IMR-90 (cell line): ENCODE measurements around the gene SAMD4B. TPM values are rescaled to one million over a fixed set of nuclear protein-coding genes. Genes with fewer than 3 reads are reported as not detected.

Experiments used
- ATAC-seq: fragments of 200-7000 bp; cut with Tn5 transposase; 2 replicates; pipeline ENCODE4 v1.9.1; 2020; ENCODE audit warnings: low read depth, mild to moderate bottlenecking, moderate library complexity
- BruUV-seq: library from RNA; stranded (reverse); fragments of 400-500 nt; replicated peaks from 2 replicates; lab custom pipeline; 2021; lab: Mats Ljungman, UMichigan
- CTCF ChIA-PET: fragments of 300-600 bp; formaldehyde crosslinking; extraction: SDS; loops from one replicate; lab custom pipeline; 2021; ENCODE audit warnings: antibody characterized with exemption; lab: Yijun Ruan, JAX
- POLR2A ChIA-PET: fragments of 300-600 bp; sonication (Branson Sonifier 250); formaldehyde crosslinking; loops from one replicate; lab custom pipeline; 2022; ENCODE audit warnings: antibody characterized with exemption; ENCODE audit not compliant: unreplicated experiment; lab: Charles Lee
- DNase-seq: peaks from one replicate; pipeline ENCODE4 v3.0.0; 2013
- H2AFZ ChIP-seq: replicated peaks from 2 replicates; pipeline ENCODE3; 2013; ENCODE audit warnings: low read length, mild to moderate bottlenecking; ENCODE audit not compliant: poor library complexity
- H2AK5ac ChIP-seq: 2 replicates; pipeline ENCODE4 v1.6.1; 2013; ENCODE audit warnings: low read depth, low read length, inconsistent platforms
- H2AK9ac ChIP-seq: replicated peaks from 2 replicates; pipeline ENCODE3; 2013; ENCODE audit warnings: mild to moderate bottlenecking, low read depth, low read length, moderate library complexity; ENCODE audit not compliant: poor library complexity
- H2BK120ac ChIP-seq: 2 replicates; pipeline ENCODE4 v1.6.1; 2013; ENCODE audit warnings: low read depth, low read length, inconsistent platforms
- H2BK15ac ChIP-seq: 3 replicates; pipeline ENCODE4 v1.6.1; 2013; ENCODE audit warnings: low read depth, low read length, inconsistent platforms
- H2BK20ac ChIP-seq: 2 replicates; pipeline ENCODE4 v1.6.1; 2013; ENCODE audit warnings: low read depth, mild to moderate bottlenecking, inconsistent platforms, low read length, moderate library complexity
- H2BK5ac ChIP-seq: 2 replicates; pipeline ENCODE4 v1.6.1; 2013; ENCODE audit warnings: mild to moderate bottlenecking, low read depth, low read length, inconsistent platforms; ENCODE audit not compliant: poor library complexity, severe bottlenecking
- H3K14ac ChIP-seq: replicated peaks from 2 replicates; pipeline ENCODE4 v1.6.1; 2013; ENCODE audit warnings: low read depth, low read length, inconsistent platforms
- H3K18ac ChIP-seq: 2 replicates; pipeline ENCODE4 v1.6.1; 2013; ENCODE audit warnings: low read depth, low read length, control low read depth
- H3K23ac ChIP-seq: 2 replicates; pipeline ENCODE4 v1.6.1; 2013; ENCODE audit warnings: low read depth, low read length, inconsistent platforms
- H3K27ac ChIP-seq: 2 replicates; pipeline ENCODE4 v1.5.1; 2013; ENCODE audit warnings: mild to moderate bottlenecking, control low read depth, low read length; ENCODE audit not compliant: insufficient read depth
- H3K27me3 ChIP-seq: 2 replicates; pipeline ENCODE4 v1.6.1; 2013; ENCODE audit warnings: low read length; ENCODE audit not compliant: control insufficient read depth, insufficient read depth
- H3K36me3 ChIP-seq: 2 replicates; pipeline ENCODE4 v1.6.1; 2013; ENCODE audit warnings: low read length, mixed read lengths; ENCODE audit not compliant: control insufficient read depth, insufficient read depth
- H3K4ac ChIP-seq: 2 replicates; pipeline ENCODE4 v1.6.1; 2013; ENCODE audit warnings: low read depth, low read length, inconsistent platforms
- H3K4me1 ChIP-seq: 2 replicates; pipeline ENCODE4 v1.6.1; 2013; ENCODE audit warnings: low read length, mixed read lengths; ENCODE audit not compliant: control insufficient read depth, insufficient read depth
- H3K4me2 ChIP-seq: 2 replicates; pipeline ENCODE4 v1.6.1; 2013; ENCODE audit warnings: low read depth, mild to moderate bottlenecking, control low read depth, low read length, moderate library complexity
- H3K4me3 ChIP-seq: 2 replicates; pipeline ENCODE4 v1.5.1; 2013; ENCODE audit warnings: low read depth, mild to moderate bottlenecking, control low read depth, low read length, moderate library complexity; ENCODE audit not compliant: insufficient read depth
- H3K56ac ChIP-seq: 2 replicates; pipeline ENCODE4 v1.6.1; 2013; ENCODE audit warnings: low read length, inconsistent platforms; ENCODE audit not compliant: insufficient read depth; ENCODE audit errors: extremely low read depth
- H3K79me1 ChIP-seq, 2 experiments: 2 replicates each; pipeline ENCODE4 v1.6.1; 2013; ENCODE audit warnings: low read length in 2 of 2, inconsistent platforms in 1 of 2, low read depth in 1 of 2
- H3K9ac ChIP-seq: 2 replicates; pipeline ENCODE4 v1.6.1; 2013; ENCODE audit warnings: low read depth, low read length, control low read depth
- H3K9me1 ChIP-seq: 2 replicates; pipeline ENCODE4 v1.6.1; 2013; ENCODE audit warnings: low read length, inconsistent platforms; ENCODE audit not compliant: insufficient read depth
- H3K9me3 ChIP-seq: 2 replicates; pipeline ENCODE4 v1.6.1; 2013; ENCODE audit warnings: low read length; ENCODE audit not compliant: control insufficient read depth, insufficient read depth
- H4K20me1 ChIP-seq: 2 replicates; pipeline ENCODE4 v1.6.1; 2013; ENCODE audit warnings: low read length, inconsistent platforms; ENCODE audit not compliant: insufficient read depth
- H4K5ac ChIP-seq: 2 replicates; pipeline ENCODE4 v1.6.1; 2013; ENCODE audit warnings: mild to moderate bottlenecking, low read depth, low read length, control low read depth
- H4K8ac ChIP-seq, 2 experiments: 2 replicates each; pipeline ENCODE4 v1.6.1; 2013; ENCODE audit warnings: low read depth in 2 of 2, low read length in 2 of 2, control low read depth in 1 of 2, inconsistent platforms in 1 of 2
- H4K91ac ChIP-seq: 2 replicates; pipeline ENCODE4 v1.6.1; 2013; ENCODE audit warnings: low read depth, low read length, inconsistent platforms; ENCODE audit not compliant: insufficient read depth
- BHLHE40 ChIP-seq: fragments of 150-350 bp; IDR thresholded peaks from 2 replicates; pipeline ENCODE4 v1.6.1; 2016; ENCODE audit warnings: mild to moderate bottlenecking, low read depth, low read length
- CEBPB ChIP-seq: IDR thresholded peaks from 2 replicates; pipeline ENCODE4 v1.6.1; 2012; ENCODE audit warnings: low read depth, low read length, improper control_type of control experiment
- CHD1 ChIP-seq: IDR thresholded peaks from 2 replicates; pipeline ENCODE4 v1.6.1; 2012; ENCODE audit warnings: low read depth, low read length, improper control_type of control experiment
- CTCF ChIP-seq: conservative IDR thresholded peaks from 2 replicates; pipeline ENCODE4 v1.5.1; 2012; ENCODE audit warnings: mild to moderate bottlenecking, low read depth, low read length, improper control_type of control experiment
- ELK1 ChIP-seq: fragments of 150-350 bp; IDR thresholded peaks from 2 replicates; pipeline ENCODE4 v1.6.1; 2016; ENCODE audit warnings: low read depth, mild to moderate bottlenecking, low read length, moderate library complexity, borderline replicate concordance
- FOS ChIP-seq: fragments of 150-350 bp; IDR thresholded peaks from 2 replicates; pipeline ENCODE4 v1.6.1; 2016; ENCODE audit warnings: low read depth, low read length
- MAFK ChIP-seq: IDR thresholded peaks from 2 replicates; pipeline ENCODE4 v1.6.1; 2012; ENCODE audit warnings: low read depth, low read length, improper control_type of control experiment
- MAZ ChIP-seq: IDR thresholded peaks from 2 replicates; pipeline ENCODE4 v1.6.1; 2012; ENCODE audit warnings: low read depth, mild to moderate bottlenecking, low read length, improper control_type of control experiment, moderate library complexity, borderline replicate concordance
- MXI1 ChIP-seq: IDR thresholded peaks from 2 replicates; pipeline ENCODE4 v1.6.1; 2012; ENCODE audit warnings: low read depth, mild to moderate bottlenecking, low read length, moderate library complexity, borderline replicate concordance
- NFE2L2 ChIP-seq: fragments of 150-350 bp; IDR thresholded peaks from 2 replicates; pipeline ENCODE4 v1.6.1; 2016; ENCODE audit warnings: low read depth, mild to moderate bottlenecking, low read length
- POLR2A ChIP-seq: IDR thresholded peaks from 2 replicates; pipeline ENCODE4 v1.6.1; 2012; ENCODE audit warnings: mild to moderate bottlenecking, low read depth, low read length
- RAD21 ChIP-seq: IDR thresholded peaks from 2 replicates; pipeline ENCODE4 v1.6.1; 2012; ENCODE audit warnings: low read length, improper control_type of control experiment
- RCOR1 ChIP-seq: IDR thresholded peaks from 2 replicates; pipeline ENCODE4 v1.6.1; 2012; ENCODE audit warnings: mild to moderate bottlenecking, low read length, improper control_type of control experiment; ENCODE audit not compliant: insufficient replicate concordance
- RFX5 ChIP-seq: IDR thresholded peaks from 2 replicates; pipeline ENCODE4 v1.8.0; 2012; ENCODE audit warnings: low read depth, mild to moderate bottlenecking, low read length, moderate library complexity
- SMC3 ChIP-seq: fragments of 150-350 bp; IDR thresholded peaks from 2 replicates; pipeline ENCODE4 v1.6.1; 2016; ENCODE audit warnings: low read depth, mild to moderate bottlenecking, antibody characterized with exemption, low read length, moderate library complexity
- USF2 ChIP-seq: fragments of 150-350 bp; IDR thresholded peaks from 2 replicates; pipeline ENCODE4 v1.6.1; 2017; ENCODE audit warnings: mild to moderate bottlenecking, antibody characterized with exemption, low read length, low read depth
- WGBS, 2 experiments: methylation state at CpG; one replicate each; pipeline versions ENCODE4 v1.1.5 to v1.1.7; 2013; ENCODE audit warnings: missing lambda C conversion rate in 2 of 2; ENCODE audit not compliant: insufficient read length in 1 of 2; ENCODE audit errors: extremely low coverage in 2 of 2; 5-methylcytosine and 5-hydroxymethylcytosine counted together
- dilution Hi-C: fragments of 300-500 bp; cut with HindIII; formaldehyde crosslinking; loops from one replicate; pipeline ENCODE4 v1.14.3; 2018; ENCODE audit warnings: low sequenced_read_pairs; ENCODE audit not compliant: unreplicated experiment
- in situ Hi-C: fragments of 300-500 bp; cut with MboI; formaldehyde crosslinking; loops from 3 replicates; pipeline ENCODE4 v1.14.3; 2019; ENCODE audit warnings: low sequenced_read_pairs, inconsistent platforms, mixed read lengths
- intact Hi-C: fragments of 100-400 bp; cut with micrococcal nuclease; formaldehyde crosslinking; loops from 2 replicates; pipeline ENCODE4 v1.10.0; 2022
- polyA plus RNA-seq, 3 experiments: library from polyadenylated mRNA; depleted of rRNA; stranded (reverse); fragments of >200 nt; gene quantifications; 2 replicates each; pipeline ENCODE4 v1.2.3, GENCODE V29; 2012; ENCODE audit warnings: low replicate concordance in 1 of 3
- total RNA-seq: library from RNA; depleted of rRNA; stranded (reverse); fragments of >200 nt; gene quantifications from 2 replicates; pipeline ENCODE4 v1.2.3, GENCODE V29; 2012

The SAMD4B gene
- total and polyA plus RNA-seq, 2 of the 4 experiments (the other 2 are of a cell fraction): 18.3 to 97.2 TPM

- H2BK120ac ChIP-seq: no peak overlapping the region
- no peak for DNase-seq
- ChIA-PET CTCF (no interaction called here), POLR2A (no interaction called here)
- no peaks in the 10 kb centered on the region for H3K9me3 ChIP-seq
- H3K4me3 ChIP-seq: no peak overlapping the region
- peaks cover 2% of the 10 kb centered on the region; the same call in 1 of the 2 replicates for H3K4me1 ChIP-seq
- no peak overlapping the region for H3K4ac ChIP-seq
- H3K4me2 ChIP-seq: no peak overlapping the region
- H2BK5ac ChIP-seq: no peak overlapping the region
- H4K91ac ChIP-seq: no peak overlapping the region
- H3K9me1 ChIP-seq: no peaks in the 10 kb centered on the region
- no peak overlapping the region for H2BK15ac ChIP-seq
- no peak overlapping the region for H2BK20ac ChIP-seq
- H3K79me1 ChIP-seq: no peaks in the 10 kb centered on the region
- H2AK5ac ChIP-seq: no peak overlapping the region
- no peaks in the 10 kb centered on the region for H3K36me3 ChIP-seq
- dilution Hi-C loops: no loop called here
- H3K18ac ChIP-seq: no peak overlapping the region
- H2AFZ ChIP-seq: no peak overlapping the region
- intact Hi-C loops: no loop called here
- no peak overlapping the region for H3K27ac ChIP-seq
- peaks cover 30% of the 10 kb centered on the region for H3K27me3 ChIP-seq
- H4K8ac ChIP-seq: no peak overlapping the region
- H3K14ac ChIP-seq: no peak overlapping the region
- H4K20me1 ChIP-seq: no peaks in the 10 kb centered on the region; the same call in 1 of the 2 replicates
- H3K56ac ChIP-seq: no peak overlapping the region
- WGBS, 2 experiments: no CpG with 5 or more reads among the region's 4 CpGs
- BruUV-seq: no TSS peak
- H2AK9ac ChIP-seq: no peak overlapping the region
- no peak overlapping the region for H4K5ac ChIP-seq
- ATAC-seq: no peak
- H3K9ac ChIP-seq: no peak overlapping the region
- in situ Hi-C loops: no loop called here
- no peak for TF ChIP-seq POLR2A
- TF ChIP-seq RAD21: no peak
- TF ChIP-seq CEBPB: no peak
- no peak for TF ChIP-seq CTCF
- no peak for TF ChIP-seq NFE2L2
- no peak for TF ChIP-seq CHD1
- no peak for TF ChIP-seq MAFK
- TF ChIP-seq USF2: no peak
- no peak for TF ChIP-seq MAZ
- no peak for TF ChIP-seq ELK1
- TF ChIP-seq RFX5: no peak
- no peak for TF ChIP-seq MXI1
- no peak for TF ChIP-seq SMC3
- no peak for TF ChIP-seq RCOR1
- no peak for TF ChIP-seq BHLHE40
- no peak for TF ChIP-seq FOS
- no peak overlapping the region for H3K23ac ChIP-seq
These were observed 23.5 kb upstream of the SAMD4B start for GRCh38 chr19:39318690-39319089.
